WTC11 (cell line): ENCODE results near the gene KRT24. TPM values are rescaled to one million over a fixed set of nuclear protein-coding genes. Genes with fewer than 3 reads are reported as not detected.
"Not testable (repeated sequence)": the region's sequence is repeated elsewhere in the genome, so short reads cannot be mapped to it uniquely, and the experiment has no call there.

Experiments used
- ATAC-seq: fragments of 200-7000 bp; cut with Tn5 transposase; 2 replicates; pipeline ENCODE4 v1.10.0; 2021; ENCODE audit warnings: mild to moderate bottlenecking, moderate library complexity
- CTCF ChIA-PET: fragments of 300-600 bp; sonication (Branson Sonifier 250); formaldehyde crosslinking; loops from one replicate; lab custom pipeline; 2021; ENCODE audit warnings: antibody characterized with exemption; lab: Charles Lee
- POLR2A ChIA-PET: fragments of 350-600 bp; sonication (Branson Sonifier 250); formaldehyde crosslinking; loops from one replicate; lab custom pipeline; 2021; ENCODE audit warnings: antibody characterized with exemption; lab: Charles Lee
- DNase-seq: peaks from one replicate; pipeline ENCODE4 v3.0.0; 2021; ENCODE audit warnings: low spot score
- H3K27ac Mint-ChIP-seq: 2 replicates; pipeline ENCODE4 v1.8.0; 2021; ENCODE audit warnings: mixed read lengths
- H3K27me3 Mint-ChIP-seq: 2 replicates; pipeline ENCODE4 v1.8.0; 2021; ENCODE audit warnings: low read depth, mild to moderate bottlenecking, moderate library complexity, mixed read lengths
- H3K36me3 Mint-ChIP-seq: 2 replicates; pipeline ENCODE4 v1.8.0; 2021; ENCODE audit warnings: mixed read lengths
- H3K4me1 Mint-ChIP-seq: 2 replicates; pipeline ENCODE4 v1.8.0; 2022; ENCODE audit warnings: mixed read lengths
- H3K4me3 Mint-ChIP-seq: 2 replicates; pipeline ENCODE4 v1.8.0; 2021; ENCODE audit warnings: mild to moderate bottlenecking, moderate library complexity, mixed read lengths
- H3K9me3 Mint-ChIP-seq: 2 replicates; pipeline ENCODE4 v1.8.0; 2021; ENCODE audit warnings: mixed read lengths
- AFF4 ChIP-seq: sonication (generic); formaldehyde crosslinking; IDR thresholded peaks from 2 replicates; pipeline ENCODE4 v1.8.1; 2023; ENCODE audit warnings: mild to moderate bottlenecking, missing genetic modification reagents, borderline replicate concordance
- CREB1 ChIP-seq: sonication (generic); formaldehyde crosslinking; IDR thresholded peaks from 2 replicates; pipeline ENCODE4 v1.8.0; 2023; ENCODE audit warnings: mild to moderate bottlenecking, missing genetic modification reagents
- ETV6 ChIP-seq: sonication (generic); formaldehyde crosslinking; IDR thresholded peaks from 2 replicates; pipeline ENCODE4 v1.8.1; 2022; ENCODE audit warnings: mild to moderate bottlenecking, missing genetic modification reagents
- IRF1 ChIP-seq: sonication (generic); formaldehyde crosslinking; IDR thresholded peaks from 2 replicates; pipeline ENCODE4 v1.8.0; 2023; ENCODE audit warnings: missing genetic modification reagents
- JUN ChIP-seq: sonication (generic); formaldehyde crosslinking; IDR thresholded peaks from 2 replicates; pipeline ENCODE4 v1.8.0; 2023; ENCODE audit warnings: mild to moderate bottlenecking, missing genetic modification reagents
- NFE2L1 ChIP-seq: sonication (generic); formaldehyde crosslinking; IDR thresholded peaks from 2 replicates; pipeline ENCODE4 v1.8.1; 2023; ENCODE audit warnings: missing genetic modification reagents
- NFYB ChIP-seq: sonication (generic); formaldehyde crosslinking; conservative IDR thresholded peaks from 2 replicates; pipeline ENCODE4 v1.8.0; 2022; ENCODE audit warnings: low read depth, missing genetic modification reagents
- NR1H2 ChIP-seq: sonication (generic); formaldehyde crosslinking; IDR thresholded peaks from 2 replicates; pipeline ENCODE4 v1.9.0; 2021; ENCODE audit warnings: mild to moderate bottlenecking, moderate library complexity, missing genetic modification reagents
- RORB ChIP-seq: fragments of 250-450 bp; sonication (Bioruptor Pico); IDR thresholded peaks from 2 replicates; pipeline ENCODE4 v1.9.0; 2021; ENCODE audit warnings: mild to moderate bottlenecking
- ZNF232 ChIP-seq: sonication (generic); formaldehyde crosslinking; IDR thresholded peaks from 2 replicates; pipeline ENCODE4 v1.8.0; 2022; ENCODE audit warnings: mild to moderate bottlenecking, missing genetic modification reagents
- ZNF416 ChIP-seq: fragments of 250-450 bp; sonication (Bioruptor Pico); IDR thresholded peaks from 2 replicates; pipeline ENCODE4 v1.9.0; 2021; ENCODE audit warnings: mild to moderate bottlenecking, inconsistent platforms
- ZSCAN18 ChIP-seq: fragments of 250-450 bp; sonication (Bioruptor Pico); IDR thresholded peaks from 2 replicates; pipeline ENCODE4 v2.1.2; 2022; ENCODE audit warnings: mild to moderate bottlenecking, moderate library complexity
- total RNA-seq: library from RNA; stranded (reverse); gene quantifications from 3 replicates; pipeline ENCODE4 v1.2.3, GENCODE V29; 2021
- TF ChIP-seq, protein P1 (sequence below): fragments of 250-450 bp; sonication (Bioruptor Pico); IDR thresholded peaks from 2 replicates; pipeline ENCODE4 v1.9.0; 2021; ENCODE audit warnings: mild to moderate bottlenecking

KRT24 gene
- total RNA-seq, 1 experiment from 2014 or later, result not detected

DNA sequence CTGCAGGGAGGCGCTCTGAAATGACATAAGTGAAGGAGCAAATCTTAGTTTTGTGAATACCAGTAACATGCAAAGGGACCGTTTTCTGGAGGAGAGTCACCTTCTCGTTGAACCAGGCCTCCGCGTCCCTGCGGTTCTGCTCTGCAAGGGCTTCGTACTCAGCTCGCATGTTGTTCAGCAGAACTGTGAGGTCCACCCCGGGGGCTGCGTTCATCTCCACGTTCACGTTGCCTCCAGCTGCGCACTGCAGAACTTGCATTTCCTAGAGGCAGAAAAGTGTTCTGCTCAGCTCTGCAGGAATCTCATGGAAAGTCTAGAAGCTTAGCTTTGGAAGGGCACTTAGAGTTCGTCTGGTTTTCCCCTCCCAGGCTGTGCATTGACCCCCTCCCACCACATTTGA is 47.5 kb upstream of the KRT24 start (continued):
- TF ChIP-seq, protein P1, sequence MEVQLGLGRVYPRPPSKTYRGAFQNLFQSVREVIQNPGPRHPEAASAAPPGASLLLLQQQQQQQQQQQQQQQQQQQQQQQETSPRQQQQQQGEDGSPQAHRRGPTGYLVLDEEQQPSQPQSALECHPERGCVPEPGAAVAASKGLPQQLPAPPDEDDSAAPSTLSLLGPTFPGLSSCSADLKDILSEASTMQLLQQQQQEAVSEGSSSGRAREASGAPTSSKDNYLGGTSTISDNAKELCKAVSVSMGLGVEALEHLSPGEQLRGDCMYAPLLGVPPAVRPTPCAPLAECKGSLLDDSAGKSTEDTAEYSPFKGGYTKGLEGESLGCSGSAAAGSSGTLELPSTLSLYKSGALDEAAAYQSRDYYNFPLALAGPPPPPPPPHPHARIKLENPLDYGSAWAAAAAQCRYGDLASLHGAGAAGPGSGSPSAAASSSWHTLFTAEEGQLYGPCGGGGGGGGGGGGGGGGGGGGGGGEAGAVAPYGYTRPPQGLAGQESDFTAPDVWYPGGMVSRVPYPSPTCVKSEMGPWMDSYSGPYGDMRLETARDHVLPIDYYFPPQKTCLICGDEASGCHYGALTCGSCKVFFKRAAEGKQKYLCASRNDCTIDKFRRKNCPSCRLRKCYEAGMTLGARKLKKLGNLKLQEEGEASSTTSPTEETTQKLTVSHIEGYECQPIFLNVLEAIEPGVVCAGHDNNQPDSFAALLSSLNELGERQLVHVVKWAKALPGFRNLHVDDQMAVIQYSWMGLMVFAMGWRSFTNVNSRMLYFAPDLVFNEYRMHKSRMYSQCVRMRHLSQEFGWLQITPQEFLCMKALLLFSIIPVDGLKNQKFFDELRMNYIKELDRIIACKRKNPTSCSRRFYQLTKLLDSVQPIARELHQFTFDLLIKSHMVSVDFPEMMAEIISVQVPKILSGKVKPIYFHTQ, result no peak
- TF ChIP-seq CREB1 (CRISPR knock-in tag) (no peak), ETV6 (CRISPR knock-in tag) (no peak), NR1H2 (CRISPR knock-in tag) (no peak), NFE2L1 (CRISPR knock-in tag) (no peak), IRF1 (CRISPR knock-in tag) (no peak), AFF4 (CRISPR knock-in tag) (no peak), ZNF232 (CRISPR knock-in tag) (no peak), JUN (no peak)
- TF ChIP-seq, all 79 proteins: peak for 0

DNA sequence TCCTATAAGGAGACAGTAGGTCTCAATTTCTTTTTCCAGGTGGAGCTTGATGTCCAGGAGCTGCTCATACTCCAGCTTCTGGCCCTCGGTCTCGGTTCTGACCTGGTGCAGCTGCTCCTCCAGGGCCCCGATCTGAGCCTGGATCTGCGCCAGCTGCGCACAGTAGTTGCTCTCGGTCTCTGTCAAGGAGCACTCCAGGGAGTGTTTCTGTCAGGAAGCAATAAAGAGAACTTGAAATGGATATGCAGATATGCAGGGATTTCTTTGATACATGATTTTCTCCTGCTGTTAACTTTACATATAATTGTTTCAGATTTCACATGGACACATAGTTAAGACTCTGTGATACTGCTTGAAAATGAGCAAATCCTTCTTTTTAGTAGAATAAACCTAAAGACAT is 46.8 kb upstream of the KRT24 start:
- ChIA-PET POLR2A (no interaction called here), CTCF (interaction anchor here (1.2 to 1.5 kb wide), 2 partner anchors 130 to 136 kb away, joined by 4 to 5 read pairs; no protein-coding TSS in a partner anchor)
- Mint-ChIP-seq H3K36me3 (no peaks in the 10 kb centered on the region), H3K4me1 (0 out of 2 replicates have a peak, but pooled peaks cover 7% of the 10 kb centered on the region), H3K4me3 (no peak overlapping the region), H3K9me3 (peaks cover 4% of the 10 kb centered on the region), H3K27ac (no peak overlapping the region), H3K27me3 (peaks cover 9% of the 10 kb centered on the region; the same call in 1 of the 2 replicates)
- DNase-seq (no peak), ATAC-seq (no peak)
- TF ChIP-seq IRF1 (CRISPR knock-in tag) (no peak), CREB1 (CRISPR knock-in tag) (no peak), ZSCAN18 (CRISPR knock-in tag) (no peak), RORB (CRISPR knock-in tag) (no peak), ZNF416 (no peak), NFYB (CRISPR knock-in tag) (no peak)

GRCh38 chr17:40748666-40749065 is 45.1 kb upstream of the KRT24 start:
- H3K9me3 Mint-ChIP-seq, H3K27me3 Mint-ChIP-seq, H3K27ac Mint-ChIP-seq, DNase-seq, H3K4me3 Mint-ChIP-seq, POLR2A ChIA-PET, H3K36me3 Mint-ChIP-seq, H3K4me1 Mint-ChIP-seq, ATAC-seq, CTCF ChIA-PET: not testable (repeated sequence)
